A549 treated with ZK216348 at 1 μM for 4 hours (cell line): ENCODE data around the gene PCSK1N. TPM values are rescaled to one million over a fixed set of nuclear protein-coding genes. Genes with fewer than 3 reads are reported as not detected.

Experiments used
- total RNA-seq: library from RNA; stranded (reverse); fragments of 200-300 nt; extraction: Qiagen RNA extraction; gene quantifications from 5 replicates; pipeline ENCODE4 v1.2.3, GENCODE V29; 2022; ENCODE audit warnings: low read depth

The PCSK1N gene
- total RNA-seq, result 14.2 to 57.6 TPM (median 52.0 TPM) in 5 replicates

GRCh38 chrX:48835524-48836329 lies at the start of gene PCSK1N:
Gene PCSK1N, minus strand, starts transcription at chrX:48835610. Its CDS starts 78 bp downstream, at chrX:48835532.

GRCh38 chrX:48826135-48826875 lies 9.1 kb downstream of the PCSK1N start, which contains the start of gene ERAS:
Gene ERAS, plus strand, starts transcription at chrX:48826513. Its CDS starts 2,611 bp downstream, at chrX:48829124.

GRCh38 chrX:48801280-48802088 lies 33.9 kb downstream of the PCSK1N start, which contains the start of gene HDAC6:
Gene HDAC6, plus strand, starts transcription at chrX:48802067. Its CDS starts 626 bp downstream, at chrX:48802693.

GRCh38 chrX:48786341-48786800 lies 49.0 kb downstream of the PCSK1N start, which contains the start of gene GATA1:
Gene GATA1, plus strand, starts transcription at chrX:48786590. Its CDS starts 4,520 bp downstream, at chrX:48791110.

Other genes with a start within 250 kb of the PCSK1N start
- 56.8 to 92.4 TPM (median 73.5 TPM) in 5 replicates for gene WDR13, start 238.1 kb downstream of the PCSK1N start, total RNA-seq
- 0.13 to 0.52 TPM (median 0.19 TPM) in 4 of 5 replicates, not detected in the other for gene WAS, start 151.8 kb downstream of the PCSK1N start, total RNA-seq
- 17.4 to 24.2 TPM (median 23.1 TPM) in 5 replicates for gene SUV39H1, start 138.9 kb downstream of the PCSK1N start, total RNA-seq
- not detected in 5 replicates for gene GLOD5, start 73.9 kb downstream of the PCSK1N start, total RNA-seq
- gene GATA1, start 49.0 kb downstream of the PCSK1N start, total RNA-seq, result not detected in 5 replicates
- 24.5 to 38.5 TPM (median 32.5 TPM) in 5 replicates for gene HDAC6, start 33.5 kb downstream of the PCSK1N start, total RNA-seq
- 0.19 TPM in 1 of 5 replicates, not detected in the others for gene ERAS, start 9.1 kb downstream of the PCSK1N start, total RNA-seq
- 65.2 to 99.9 TPM (median 98.2 TPM) in 5 replicates for gene TIMM17B, start 62.2 kb upstream of the PCSK1N start, total RNA-seq
- 88.6 to 103 TPM (median 94.0 TPM) in 5 replicates for gene PQBP1, start 62.3 kb upstream of the PCSK1N start, total RNA-seq
- 42.8 to 68.8 TPM (median 65.0 TPM) in 5 replicates for gene SLC35A2, start 76.0 kb upstream of the PCSK1N start, total RNA-seq
- gene PIM2, start 83.4 kb upstream of the PCSK1N start, total RNA-seq, result 8.5 to 10.0 TPM (median 9.0 TPM) in 5 replicates
- 60.4 to 71.4 TPM (median 64.7 TPM) in 5 replicates for gene OTUD5, start 122.0 kb upstream of the PCSK1N start, total RNA-seq
- 0.92 to 1.6 TPM (median 1.2 TPM) in 5 replicates for gene KCND1, start 136.2 kb upstream of the PCSK1N start, total RNA-seq
- 15.0 to 24.2 TPM (median 23.6 TPM) in 5 replicates for gene GRIPAP1, start 166.7 kb upstream of the PCSK1N start, total RNA-seq
- gene TFE3, start 207.7 kb upstream of the PCSK1N start, total RNA-seq, result 38.3 to 57.8 TPM (median 54.4 TPM) in 5 replicates
- 2.1 to 4.9 TPM (median 3.8 TPM) in 5 replicates for gene CCDC120, start 223.4 kb upstream of the PCSK1N start, total RNA-seq
- gene PRAF2, start 238.4 kb upstream of the PCSK1N start, total RNA-seq, result 37.3 to 50.2 TPM (median 43.8 TPM) in 5 replicates
- 44.3 to 60.4 TPM (median 58.1 TPM) in 5 replicates for gene WDR45, start 244.3 kb upstream of the PCSK1N start, total RNA-seq